IPS DF 6.9 (cell line): ENCODE results near the gene CYTH3.
A peak's percentile ranks its signal among the peaks of the same experiment; 100 is the strongest.

Experiments
- DNase-seq: peaks from one replicate; pipeline ENCODE4 v3.0.0-alpha.2; 2013; ENCODE audit warnings: low read depth, low spot score
- H3K27ac ChIP-seq: one replicate; pipeline ENCODE4 v1.5.1; 2013; ENCODE audit warnings: low read length, control low read depth
- H3K27me3 ChIP-seq: 2 replicates; pipeline ENCODE4 v1.6.1; 2013; ENCODE audit warnings: mild to moderate bottlenecking, low read length; ENCODE audit not compliant: control insufficient read depth, insufficient read depth
- H3K36me3 ChIP-seq: 2 replicates; pipeline ENCODE4 v1.6.1; 2013; ENCODE audit warnings: low read length; ENCODE audit not compliant: control insufficient read depth, insufficient read depth
- H3K4me1 ChIP-seq: 2 replicates; pipeline ENCODE4 v1.6.1; 2013; ENCODE audit warnings: low read length; ENCODE audit not compliant: control insufficient read depth, insufficient read depth
- H3K4me3 ChIP-seq: 2 replicates; pipeline ENCODE4 v1.5.1; 2013; ENCODE audit warnings: mild to moderate bottlenecking, low read length
- H3K9me3 ChIP-seq: 2 replicates; pipeline ENCODE4 v1.6.1; 2013; ENCODE audit warnings: low read length, inconsistent platforms; ENCODE audit not compliant: control insufficient read depth, insufficient read depth
- WGBS: extraction: QIAGEN DNeasy Blood & Tissue Kit; methylation state at CpG from one replicate; pipeline ENCODE4 v1.1.7; 2013; ENCODE audit warnings: mixed read lengths, missing lambda C conversion rate; ENCODE audit not compliant: insufficient read length, insufficient coverage; 5-methylcytosine and 5-hydroxymethylcytosine counted together

The CYTH3 gene

GRCh38 chr7:6160191-6160623 lies 112.2 kb downstream of the CYTH3 start:
- peak; percentile 20 for DNase-seq
- Histone ChIP-seq H3K4me1 (no peaks in the 10 kb centered on the region), H3K4me3 (no peak overlapping the region), H3K27ac (no peak overlapping the region), H3K9me3 (no peaks in the 10 kb centered on the region), H3K36me3 (peaks cover 12% of the 10 kb centered on the region), H3K27me3 (no peaks in the 10 kb centered on the region)
- WGBS: no CpG with 5 or more reads among the region's 15 CpGs

GRCh38 chr7:6159524-6160031 lies 112.8 kb downstream of the CYTH3 start:
- Histone ChIP-seq H3K4me3 (no peak overlapping the region), H3K4me1 (no peaks in the 10 kb centered on the region), H3K27me3 (no peaks in the 10 kb centered on the region), H3K9me3 (no peaks in the 10 kb centered on the region), H3K36me3 (peaks cover 12% of the 10 kb centered on the region), H3K27ac (no peak overlapping the region)
- WGBS: no CpG with 5 or more reads among the region's 24 CpGs
- no peak for DNase-seq

- Histone ChIP-seq H3K27ac (no peak overlapping the region), H3K4me1 (no peaks in the 10 kb centered on the region)
- no CpG with 5 or more reads among the region's 11 CpGs for WGBS
These were observed 113.3 kb downstream of the CYTH3 start for GRCh38 chr7:6159097-6159483.

GRCh38 chr7:6158424-6159096 lies 113.9 kb downstream of the CYTH3 start:
- Histone ChIP-seq H3K9me3 (no peaks in the 10 kb centered on the region), H3K27ac (no peak overlapping the region), H3K36me3 (peaks cover 19% of the 10 kb centered on the region), H3K27me3 (no peaks in the 10 kb centered on the region), H3K4me1 (no peaks in the 10 kb centered on the region), H3K4me3 (no peak overlapping the region)
- DNase-seq: no peak
- WGBS: no CpG with 5 or more reads among the region's 29 CpGs

More at GRCh38 chr7:6159097-6159483, 113.3 kb downstream of the CYTH3 start:
- H3K4me3 ChIP-seq: no peak overlapping the region
- no peaks in the 10 kb centered on the region for H3K9me3 ChIP-seq
- no peak for DNase-seq
- H3K36me3 ChIP-seq: peaks cover 14% of the 10 kb centered on the region
- no peaks in the 10 kb centered on the region for H3K27me3 ChIP-seq

GRCh38 chr7:6157685-6158423 lies 114.6 kb downstream of the CYTH3 start:
- peaks cover 19% of the 10 kb centered on the region for H3K36me3 ChIP-seq
- H3K4me3 ChIP-seq: no peak overlapping the region
- H3K27me3 ChIP-seq: no peaks in the 10 kb centered on the region
- DNase-seq: no peak
- H3K9me3 ChIP-seq: no peaks in the 10 kb centered on the region
- no CpG with 5 or more reads among the region's 28 CpGs for WGBS
- no peak overlapping the region for H3K27ac ChIP-seq
- H3K4me1 ChIP-seq: no peaks in the 10 kb centered on the region

GRCh38 chr7:6156734-6157133 lies 115.7 kb downstream of the CYTH3 start:
- Histone ChIP-seq H3K9me3 (no peaks in the 10 kb centered on the region), H3K27ac (no peak overlapping the region), H3K36me3 (peaks cover 26% of the 10 kb centered on the region), H3K4me3 (no peak overlapping the region), H3K4me1 (no peaks in the 10 kb centered on the region), H3K27me3 (no peaks in the 10 kb centered on the region)
- WGBS: no CpG with 5 or more reads among the region's 11 CpGs
- DNase-seq: no peak

GRCh38 chr7:6155596-6155995 lies 116.8 kb downstream of the CYTH3 start:
- WGBS: no CpG with 5 or more reads among the region's 11 CpGs

GRCh38 chr7:6154542-6155404 lies 117.7 kb downstream of the CYTH3 start:
- Histone ChIP-seq H3K36me3 (peaks cover 40% of the 10 kb centered on the region), H3K4me1 (no peaks in the 10 kb centered on the region), H3K4me3 (peak overlapping the region; percentile 36; the same call in 1 of the 2 replicates), H3K27ac (no peak overlapping the region), H3K27me3 (no peaks in the 10 kb centered on the region), H3K9me3 (no peaks in the 10 kb centered on the region)
- WGBS: no CpG with 5 or more reads among the region's 64 CpGs
- no peak for DNase-seq

More at GRCh38 chr7:6155596-6155995, 116.8 kb downstream of the CYTH3 start:
- Histone ChIP-seq H3K4me3 (no peak overlapping the region), H3K9me3 (no peaks in the 10 kb centered on the region), H3K27me3 (no peaks in the 10 kb centered on the region), H3K36me3 (peaks cover 33% of the 10 kb centered on the region), H3K4me1 (no peaks in the 10 kb centered on the region), H3K27ac (no peak overlapping the region)
- DNase-seq: no peak

- peaks cover 42% of the 10 kb centered on the region for H3K36me3 ChIP-seq
- no CpG with 5 or more reads among the region's 91 CpGs for WGBS
These were observed 118.5 kb downstream of the CYTH3 start for GRCh38 chr7:6153646-6154541.

More at GRCh38 chr7:6153646-6154541, 118.5 kb downstream of the CYTH3 start:
- no peaks in the 10 kb centered on the region for H3K27me3 ChIP-seq
- no peak for DNase-seq
- no peaks in the 10 kb centered on the region for H3K9me3 ChIP-seq
- peak overlapping the region; percentile 36; the same call in 1 of the 2 replicates for H3K4me3 ChIP-seq
- no peaks in the 10 kb centered on the region for H3K4me1 ChIP-seq
- no peak overlapping the region for H3K27ac ChIP-seq
